GM23338 (cell line): ENCODE measurements around the gene PLEKHG2. TPM values are rescaled to one million over a fixed set of nuclear protein-coding genes. Genes with fewer than 3 reads are reported as not detected.
A peak's percentile ranks its signal among the peaks of the same experiment; 100 is the strongest.

Experiments
- ATAC-seq: fragments of 200-7000 bp; cut with Tn5 transposase; 3 replicates; pipeline ENCODE4 v1.9.1; 2020
- DNase-seq: peaks from one replicate; pipeline ENCODE4 v3.0.0-alpha.2; 2015; ENCODE audit warnings: low spot score
- H2AFZ ChIP-seq: fragments of 200-600 bp; sonication (generic); 2 replicates; pipeline ENCODE4 v1.8.0; 2016; ENCODE audit warnings: antibody characterized with exemption, mild to moderate bottlenecking, moderate library complexity
- H3F3A ChIP-seq: fragments of 200-600 bp; sonication (generic); replicated peaks from 2 replicates; pipeline ENCODE4 v1.8.0; 2017; ENCODE audit warnings: antibody characterized with exemption, mixed run types, low read depth
- H3K27ac ChIP-seq: fragments of 200-600 bp; sonication (generic); 2 replicates; pipeline ENCODE4 v1.6.1; 2016; ENCODE audit warnings: low read depth
- H3K27me3 ChIP-seq: fragments of 200-600 bp; sonication (generic); 2 replicates; pipeline ENCODE4 v1.8.0; 2016; ENCODE audit warnings: mild to moderate bottlenecking, mixed run types, moderate library complexity; ENCODE audit not compliant: insufficient read depth
- H3K36me3 ChIP-seq: fragments of 200-600 bp; sonication (generic); 2 replicates; pipeline ENCODE4 v1.8.0; 2016; ENCODE audit warnings: mild to moderate bottlenecking; ENCODE audit not compliant: insufficient read depth
- H3K4me1 ChIP-seq: fragments of 200-600 bp; sonication (generic); 2 replicates; pipeline ENCODE4 v1.8.0; 2016; ENCODE audit warnings: mild to moderate bottlenecking, moderate library complexity; ENCODE audit not compliant: insufficient read depth
- H3K4me2 ChIP-seq: fragments of 200-600 bp; sonication (generic); 2 replicates; pipeline ENCODE4 v1.7.1; 2017; ENCODE audit warnings: mixed run types
- H3K4me3 ChIP-seq: fragments of 200-600 bp; sonication (generic); 2 replicates; pipeline ENCODE4 v1.6.1; 2016; ENCODE audit warnings: mixed run types
- H3K79me2 ChIP-seq: fragments of 200-600 bp; sonication (generic); replicated peaks from 2 replicates; pipeline ENCODE4 v1.8.0; 2017; ENCODE audit warnings: mild to moderate bottlenecking; ENCODE audit not compliant: insufficient read depth
- H3K9me2 ChIP-seq: fragments of 200-600 bp; sonication (generic); 2 replicates; pipeline ENCODE4 v1.8.0; 2017; ENCODE audit not compliant: insufficient read depth
- H4K20me1 ChIP-seq: fragments of 200-600 bp; sonication (generic); replicated peaks from 2 replicates; pipeline ENCODE4 v1.8.0; 2017; ENCODE audit warnings: mild to moderate bottlenecking; ENCODE audit not compliant: insufficient read depth
- H3K27ac Mint-ChIP-seq: 2 replicates; pipeline ENCODE4 v1.8.0; 2020; ENCODE audit warnings: inconsistent platforms, mild to moderate bottlenecking, moderate library complexity, mixed read lengths
- H3K27me3 Mint-ChIP-seq: 3 replicates; pipeline ENCODE4 v1.8.0; 2022; ENCODE audit warnings: low read depth, mild to moderate bottlenecking, moderate library complexity, mixed read lengths, inconsistent platforms; ENCODE audit not compliant: insufficient read depth, poor library complexity
- H3K36me3 Mint-ChIP-seq: 3 replicates; pipeline ENCODE4 v1.8.0; 2021; ENCODE audit warnings: low read depth, mild to moderate bottlenecking, inconsistent platforms, moderate library complexity, mixed read lengths
- H3K4me1 Mint-ChIP-seq: 3 replicates; pipeline ENCODE4 v1.8.0; 2020; ENCODE audit warnings: mild to moderate bottlenecking, inconsistent platforms, mixed read lengths
- H3K4me3 Mint-ChIP-seq: 3 replicates; pipeline ENCODE4 v1.8.0; 2021; ENCODE audit warnings: moderate library complexity, mild to moderate bottlenecking, inconsistent platforms, mixed read lengths
- H3K9me3 Mint-ChIP-seq: 3 replicates; pipeline ENCODE4 v1.8.0; 2020; ENCODE audit warnings: moderate library complexity, mild to moderate bottlenecking, inconsistent platforms, mixed read lengths
- CREB1 ChIP-seq: fragments of 250-450 bp; sonication (Bioruptor Pico); IDR thresholded peaks from 2 replicates; pipeline ENCODE4 v1.5.0; 2020; ENCODE audit warnings: low read depth, mild to moderate bottlenecking, moderate library complexity
- CTCF ChIP-seq, 2 experiments: fragments of 200-600 bp in 1 of 2; sonication (generic) in 1 of 2; conservative IDR thresholded peaks; 2 replicates each; pipeline versions ENCODE4 v1.5.1 to v1.6.1; 2016 to 2017; ENCODE audit warnings: antibody characterized with exemption in 2 of 2, low read depth in 2 of 2, mild to moderate bottlenecking in 2 of 2, moderate library complexity in 1 of 2
- ETS1 ChIP-seq: IDR thresholded peaks from 2 replicates; pipeline ENCODE4 v1.6.1; 2016; ENCODE audit warnings: antibody characterized with exemption
- EZH2 ChIP-seq: fragments of 200-600 bp; sonication (generic); IDR thresholded peaks from one replicate; pipeline ENCODE4 v1.8.0; 2017; ENCODE audit warnings: antibody characterized with exemption, mild to moderate bottlenecking, low read depth; ENCODE audit not compliant: unreplicated experiment
- EZH2phosphoT487 ChIP-seq: fragments of 200-600 bp; sonication (generic); IDR thresholded peaks from one replicate; pipeline ENCODE4 v1.8.1; 2018; ENCODE audit warnings: antibody characterized with exemption; ENCODE audit not compliant: unreplicated experiment
- JUNB ChIP-seq: IDR thresholded peaks from one replicate; pipeline ENCODE4 v1.6.1; 2016; ENCODE audit warnings: antibody characterized with exemption; ENCODE audit not compliant: unreplicated experiment
- NANOG ChIP-seq: IDR thresholded peaks from 2 replicates; pipeline ENCODE4 v1.6.1; 2016; ENCODE audit warnings: antibody characterized with exemption, borderline replicate concordance
- POLR2AphosphoS5 ChIP-seq: IDR thresholded peaks from 2 replicates; pipeline ENCODE4 v1.6.1; 2016; ENCODE audit warnings: antibody characterized with exemption, low read depth
- REST ChIP-seq: IDR thresholded peaks from one replicate; pipeline ENCODE4 v1.6.1; 2018; ENCODE audit warnings: antibody characterized with exemption; ENCODE audit not compliant: unreplicated experiment
- STAT1 ChIP-seq: IDR thresholded peaks from one replicate; pipeline ENCODE4 v1.6.1; 2016; ENCODE audit warnings: antibody characterized with exemption; ENCODE audit not compliant: unreplicated experiment
- ZNF114 ChIP-seq: fragments of 250-450 bp; sonication (Bioruptor Pico); IDR thresholded peaks from 2 replicates; pipeline ENCODE4 v1.5.0; 2020; ENCODE audit warnings: mild to moderate bottlenecking, moderate library complexity
- ZNF331 ChIP-seq: fragments of 250-450 bp; sonication (Bioruptor Pico); IDR thresholded peaks from 2 replicates; pipeline ENCODE4 v1.5.0; 2020; ENCODE audit warnings: low read depth, mild to moderate bottlenecking, moderate library complexity
- ZNF462 ChIP-seq: fragments of 250-450 bp; sonication (Bioruptor Pico); IDR thresholded peaks from 2 replicates; pipeline ENCODE4 v1.5.0; 2020; ENCODE audit warnings: mild to moderate bottlenecking, moderate library complexity
- polyA plus RNA-seq: library from polyadenylated mRNA; unstranded; fragments of >200 nt; fragmentation: Nextera tagmentation; extraction: Ambion mirVana; gene quantifications from 2 replicates; pipeline ENCODE4 v1.2.1, GENCODE V29; 2016
- total RNA-seq: library from RNA; depleted of rRNA; stranded (reverse); fragments of >200 nt; shearing (Covaris generic); gene quantifications from 2 replicates; pipeline ENCODE4 v1.2.3, GENCODE V29; 2014

PLEKHG2 gene
- total and polyA plus RNA-seq, 2 experiments from 2014 or later, result 15.5 to 41.3 TPM

DNA sequence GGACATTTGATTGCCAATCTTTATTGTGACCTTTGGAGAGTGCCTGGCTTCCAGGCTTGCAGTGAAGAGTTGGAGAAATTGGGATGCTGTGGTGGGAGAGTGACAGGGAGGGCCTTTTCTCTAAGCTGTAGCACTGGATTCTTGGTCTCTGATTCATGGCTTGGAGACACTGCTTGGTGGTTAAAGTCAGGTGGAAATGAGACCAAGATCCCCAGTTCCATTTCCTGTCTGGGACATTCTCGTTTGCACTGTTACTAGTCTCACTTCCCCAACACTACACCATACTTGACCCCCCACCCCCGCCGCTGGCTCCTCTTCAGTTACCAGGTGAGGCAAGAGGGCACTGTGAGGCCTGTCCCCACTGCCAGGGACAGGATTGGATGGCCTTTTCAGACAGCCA is 35.8 kb downstream of the PLEKHG2 start:
- Histone ChIP-seq H3K9me2 (no peaks in the 10 kb centered on the region), H3K79me2 (peaks cover 84% of the 10 kb centered on the region), H2AFZ (no peak overlapping the region), H3K4me2 (no peak overlapping the region), H3K4me1 (peaks cover 4% of the 10 kb centered on the region; the same call in 1 of the 2 replicates), H3K36me3 (no peaks in the 10 kb centered on the region; the same call in 1 of the 2 replicates), H3F3A (no peaks in the 10 kb centered on the region), H3K27ac (0 out of 2 replicates have a peak overlapping the region, but pooled peaks have one; percentile 32), H4K20me1 (peaks cover 28% of the 10 kb centered on the region), H3K27me3 (no peaks in the 10 kb centered on the region), H3K4me3 (no peak overlapping the region)
- no peak overlapping the region for H3K27ac Mint-ChIP-seq
- DNase-seq (no peak), ATAC-seq (no peak)
- peaks cover 14% of the 10 kb centered on the region for H3K27me3 Mint-ChIP-seq
- TF ChIP-seq EZH2phosphoT487 (no peak), REST (no peak), NANOG (no peak), ZNF114 (CRISPR knock-in tag) (no peak), ZNF331 (CRISPR knock-in tag) (no peak), EZH2 (no peak), ETS1 (no peak), JUNB (no peak), CREB1 (CRISPR knock-in tag) (no peak), ZNF462 (CRISPR knock-in tag) (no peak), POLR2AphosphoS5 (no peak), CTCF (conservative IDR thresholded peaks at IDR 0.05; ENCODE audit: low read depth in 2 of 2) (no peak), STAT1 (no peak)
- peaks cover 42% of the 10 kb centered on the region for H3K36me3 Mint-ChIP-seq
- H3K4me3 Mint-ChIP-seq, result no peak overlapping the region
- H3K9me3 Mint-ChIP-seq, result peaks cover 4% of the 10 kb centered on the region; the same call in 1 of the 3 replicates
- H3K4me1 Mint-ChIP-seq, result peaks cover 10% of the 10 kb centered on the region
